ENCODE measurements around the gene TANGO6.

The TANGO6 gene

GRCh38 chr16:69094501-69094900 is 251.2 kb downstream of the TANGO6 start:
- DNase-seq (ENCODE audit: low read depth in 2 of 2), result no peak

GRCh38 chr16:69095193-69095592 is 251.9 kb downstream of the TANGO6 start:
- no peak for DNase-seq (ENCODE audit: low read depth in 2 of 2)

- no peak for DNase-seq (ENCODE audit: low read depth in 2 of 2)
These were observed 256.9 kb downstream of the TANGO6 start for GRCh38 chr16:69100071-69100691.

- DNase-seq (ENCODE audit: low read depth in 2 of 2), result peak in 1 of 2 donors; percentile 35
These were observed 262.4 kb downstream of the TANGO6 start, which contains the start of gene HAS3 for GRCh38 chr16:69105501-69106361. TSS of gene HAS3 (plus strand) at chr16:69105653. CDS start at chr16:69109396, 3,743 bp downstream.

GRCh38 chr16:69106491-69107315 is 263.4 kb downstream of the TANGO6 start:
- no peak for DNase-seq (ENCODE audit: low read depth in 2 of 2)

DNA sequence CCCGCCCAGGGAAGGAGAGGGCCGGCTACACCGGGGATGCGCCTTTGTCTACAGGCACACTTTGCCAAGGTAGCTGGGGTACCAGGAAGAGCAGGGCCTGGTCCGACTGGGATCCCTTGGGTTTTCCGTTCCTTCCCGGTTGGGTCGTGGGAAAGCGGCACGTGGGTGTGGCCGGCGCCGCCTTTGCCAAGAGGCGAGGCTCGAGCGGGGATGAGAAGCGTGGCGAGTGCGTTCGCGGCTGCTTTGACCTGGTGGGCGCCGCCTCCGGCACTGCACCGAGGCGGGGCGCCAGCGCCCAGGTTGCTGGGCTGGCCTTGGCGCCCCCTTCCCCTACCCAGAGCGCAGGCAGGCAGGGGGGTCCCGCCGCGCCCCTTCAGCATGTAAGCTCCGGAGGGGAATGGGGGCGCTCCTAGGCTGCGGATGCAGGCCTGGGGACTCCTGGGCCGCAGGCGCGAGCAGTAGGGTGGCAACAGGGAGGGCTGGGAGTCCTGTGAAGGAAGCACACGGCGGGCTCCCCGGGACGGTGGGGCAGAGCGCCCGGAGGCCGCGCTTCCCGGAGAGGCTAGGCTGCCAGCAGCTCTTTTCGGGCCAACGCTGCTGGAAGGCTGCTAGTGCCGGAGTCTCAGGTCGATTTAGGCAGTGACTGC is 264.1 kb downstream of the TANGO6 start:
- DNase-seq (ENCODE audit: low read depth in 2 of 2), result no peak

DNA sequence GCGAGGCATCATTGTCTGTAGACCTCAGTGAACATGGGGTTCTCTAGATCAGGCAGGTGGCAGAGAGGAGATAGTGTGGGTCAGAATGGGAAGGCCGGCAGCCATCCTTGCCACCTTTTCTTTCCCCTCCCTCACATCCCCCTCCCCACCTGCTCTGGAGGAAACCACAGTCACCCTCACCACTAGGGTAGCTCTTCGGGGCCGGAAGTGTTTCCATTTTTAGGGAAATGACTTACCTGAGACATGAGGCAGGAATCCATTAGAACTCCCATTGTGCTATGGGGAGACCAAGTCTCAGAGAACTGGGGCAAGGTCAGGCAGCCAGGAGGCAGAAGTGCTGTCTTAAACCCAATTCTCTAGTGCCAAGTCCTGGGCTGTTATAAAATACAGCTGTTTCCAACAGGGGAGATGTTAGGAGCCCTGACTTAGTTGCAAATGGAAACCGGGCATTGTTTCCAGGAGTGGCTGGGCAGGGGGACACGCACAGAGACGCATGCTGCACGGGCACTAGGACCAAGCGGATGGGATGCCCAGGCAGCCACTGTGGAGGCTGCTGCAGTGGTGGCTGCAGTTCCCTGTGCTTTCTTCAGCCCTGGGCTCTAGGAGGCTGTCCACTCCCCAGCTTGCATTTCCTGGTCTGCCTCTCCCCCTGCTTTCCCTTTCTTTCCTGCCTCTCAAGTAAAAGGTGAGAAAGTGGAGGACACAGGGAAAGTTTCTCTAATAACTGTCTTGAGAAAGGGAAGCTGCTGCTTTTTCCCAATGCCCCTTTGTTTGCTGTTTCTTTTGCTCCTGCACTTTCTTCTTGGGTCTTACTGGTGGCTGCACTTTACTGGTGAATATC is 265.0 kb downstream of the TANGO6 start:
- no peak for DNase-seq (ENCODE audit: low read depth in 2 of 2)

- no peak for DNase-seq (ENCODE audit: low read depth in 2 of 2)
These were observed 265.5 kb downstream of the TANGO6 start for GRCh38 chr16:69108905-69109252.

DNA sequence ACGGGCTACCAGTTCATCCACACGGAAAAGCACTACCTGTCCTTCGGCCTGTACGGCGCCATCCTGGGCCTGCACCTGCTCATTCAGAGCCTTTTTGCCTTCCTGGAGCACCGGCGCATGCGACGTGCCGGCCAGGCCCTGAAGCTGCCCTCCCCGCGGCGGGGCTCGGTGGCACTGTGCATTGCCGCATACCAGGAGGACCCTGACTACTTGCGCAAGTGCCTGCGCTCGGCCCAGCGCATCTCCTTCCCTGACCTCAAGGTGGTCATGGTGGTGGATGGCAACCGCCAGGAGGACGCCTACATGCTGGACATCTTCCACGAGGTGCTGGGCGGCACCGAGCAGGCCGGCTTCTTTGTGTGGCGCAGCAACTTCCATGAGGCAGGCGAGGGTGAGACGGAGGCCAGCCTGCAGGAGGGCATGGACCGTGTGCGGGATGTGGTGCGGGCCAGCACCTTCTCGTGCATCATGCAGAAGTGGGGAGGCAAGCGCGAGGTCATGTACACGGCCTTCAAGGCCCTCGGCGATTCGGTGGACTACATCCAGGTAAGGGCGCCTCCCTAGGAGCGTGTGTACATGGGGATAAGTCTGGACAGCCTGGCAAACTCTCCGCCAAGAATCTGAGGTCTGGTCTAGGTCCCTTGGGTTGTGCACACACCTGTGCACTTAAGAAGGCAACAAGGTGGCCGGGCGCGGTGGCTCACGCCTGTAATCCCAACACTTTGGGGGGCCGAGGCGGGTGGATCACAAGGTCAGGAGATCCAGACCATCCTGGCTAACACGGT is 266.3 kb downstream of the TANGO6 start:
- no peak for DNase-seq (ENCODE audit: low read depth in 2 of 2)

GRCh38 chr16:69110406-69110805 is 267.1 kb downstream of the TANGO6 start:
- DNase-seq (ENCODE audit: low read depth in 2 of 2), result no peak

DNA sequence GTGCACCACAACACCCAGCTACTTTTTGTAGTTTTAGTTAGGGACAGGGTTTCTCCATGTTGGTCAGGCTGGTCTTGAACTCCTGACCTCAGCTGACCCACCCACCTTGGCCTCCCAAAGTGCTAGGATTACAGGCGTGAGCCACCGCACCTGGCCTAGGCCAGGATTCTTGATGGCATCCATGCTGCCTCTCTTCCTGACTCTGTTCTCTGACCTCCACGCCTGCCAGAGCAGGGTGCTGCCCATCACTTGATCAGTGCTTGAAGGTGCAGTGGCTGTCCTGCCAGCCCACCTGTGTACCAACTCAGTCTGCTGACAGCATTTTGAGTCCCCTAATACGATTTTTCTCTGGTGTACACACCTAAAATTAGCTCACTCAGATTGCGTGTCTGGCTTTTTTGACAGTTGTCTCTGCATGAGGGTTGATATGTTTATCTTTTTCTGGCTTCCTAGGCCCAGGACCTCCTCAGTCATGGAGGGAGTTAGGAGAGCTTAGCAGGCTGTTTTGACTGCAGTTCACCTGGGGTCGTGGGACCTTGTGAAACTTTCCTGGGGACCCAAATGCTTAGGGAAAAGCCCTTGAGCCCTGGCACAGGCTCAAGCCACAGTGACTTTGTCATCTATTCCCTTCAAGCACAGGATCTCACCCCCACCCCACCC is 268.0 kb downstream of the TANGO6 start:
- DNase-seq (ENCODE audit: low read depth in 2 of 2), result no peak

DNA sequence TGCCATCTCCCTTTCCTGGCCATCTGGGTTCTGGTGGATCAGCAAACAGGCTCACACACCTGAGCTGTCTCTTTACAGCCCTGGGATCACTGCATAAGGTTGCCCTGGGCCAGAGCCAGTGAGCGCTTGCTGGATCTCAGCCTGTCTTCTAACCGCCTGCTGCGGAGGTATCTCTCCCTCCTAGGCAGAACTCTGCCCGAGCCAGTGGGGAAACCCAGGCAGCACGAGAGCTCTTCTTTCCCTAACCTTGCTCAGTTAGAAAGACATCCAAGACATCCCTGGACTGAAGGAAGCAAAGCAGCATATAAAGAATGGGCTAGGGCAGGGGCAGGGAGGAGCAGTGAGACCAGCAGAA is 268.5 kb downstream of the TANGO6 start:
- no peak for DNase-seq (ENCODE audit: low read depth in 2 of 2)

DNA sequence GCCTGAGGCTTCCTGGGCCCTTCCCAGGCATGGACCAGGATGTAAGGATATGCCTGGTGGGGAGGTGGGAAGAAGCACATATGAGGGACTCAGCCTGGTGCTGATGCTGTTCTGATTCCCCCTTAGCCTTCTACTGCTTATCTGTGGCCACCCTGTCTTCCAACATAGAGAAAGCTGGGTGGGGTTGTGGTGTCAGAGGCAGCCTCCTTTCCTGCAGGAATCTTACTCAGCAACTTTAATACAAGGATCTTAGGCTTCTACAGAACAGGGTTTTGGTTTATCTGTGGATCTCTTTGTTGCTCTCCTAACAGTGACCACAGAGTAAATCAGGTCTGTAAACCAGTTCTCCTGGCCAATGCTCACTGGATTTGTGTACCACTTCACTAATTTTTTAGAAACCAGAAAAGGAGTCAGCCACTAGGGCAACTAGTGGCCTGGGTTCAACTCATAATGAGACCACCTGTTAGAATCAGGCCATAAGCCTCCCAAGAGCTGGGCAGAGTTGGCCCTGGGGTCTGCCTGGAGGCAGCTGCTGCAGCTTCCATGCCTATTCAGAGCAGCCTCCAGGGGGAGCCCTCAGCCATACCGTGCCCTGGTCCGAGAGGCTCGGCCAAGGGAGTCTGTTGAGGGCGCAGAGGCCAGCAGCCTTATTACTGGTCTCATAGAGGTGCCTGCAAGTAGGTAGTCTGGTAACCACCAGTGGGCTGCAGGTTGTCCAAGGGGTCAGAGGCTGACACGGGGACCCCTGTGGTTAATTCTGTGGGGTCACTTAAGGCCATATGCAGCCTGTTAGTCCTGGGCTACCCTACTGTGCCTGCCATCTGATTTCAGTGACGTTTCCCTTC is 269.2 kb downstream of the TANGO6 start:
- peak; percentile 43 to 54 for DNase-seq (ENCODE audit: low read depth in 2 of 2)

DNA sequence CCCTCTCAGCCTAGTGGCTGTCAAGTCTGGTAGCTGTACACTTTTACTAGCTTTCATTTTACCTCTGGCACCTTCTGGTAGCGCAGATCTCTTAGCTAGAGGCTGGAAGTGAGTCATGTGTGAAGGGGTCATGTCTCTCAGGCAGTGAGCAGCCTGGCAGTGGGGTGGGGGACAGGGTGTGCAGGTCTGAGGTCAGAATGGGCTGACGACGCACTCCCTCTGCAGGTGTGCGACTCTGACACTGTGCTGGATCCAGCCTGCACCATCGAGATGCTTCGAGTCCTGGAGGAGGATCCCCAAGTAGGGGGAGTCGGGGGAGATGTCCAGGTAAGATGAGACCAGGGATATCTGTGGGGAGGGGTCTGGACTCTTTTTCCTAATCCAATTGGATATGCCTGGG is 269.9 kb downstream of the TANGO6 start:
- DNase-seq (ENCODE audit: low read depth in 2 of 2), result no peak

- DNase-seq (ENCODE audit: low read depth in 2 of 2), result no peak
These were observed 271.1 kb downstream of the TANGO6 start for GRCh38 chr16:69114346-69114975.

DNA sequence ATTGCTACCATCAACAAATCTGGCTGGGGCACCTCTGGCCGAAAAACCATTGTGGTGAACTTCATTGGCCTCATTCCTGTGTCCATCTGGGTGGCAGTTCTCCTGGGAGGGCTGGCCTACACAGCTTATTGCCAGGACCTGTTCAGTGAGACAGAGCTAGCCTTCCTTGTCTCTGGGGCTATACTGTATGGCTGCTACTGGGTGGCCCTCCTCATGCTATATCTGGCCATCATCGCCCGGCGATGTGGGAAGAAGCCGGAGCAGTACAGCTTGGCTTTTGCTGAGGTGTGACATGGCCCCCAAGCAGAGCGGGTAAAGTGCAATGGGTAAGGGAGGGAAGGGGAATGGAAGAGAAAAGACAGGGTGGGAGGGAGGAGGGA is 271.6 kb downstream of the TANGO6 start:
- no peak for DNase-seq (ENCODE audit: low read depth in 2 of 2)

- DNase-seq (ENCODE audit: low read depth in 2 of 2), result no peak
These were observed 272.0 kb downstream of the TANGO6 start for GRCh38 chr16:69115361-69115760.

DNA sequence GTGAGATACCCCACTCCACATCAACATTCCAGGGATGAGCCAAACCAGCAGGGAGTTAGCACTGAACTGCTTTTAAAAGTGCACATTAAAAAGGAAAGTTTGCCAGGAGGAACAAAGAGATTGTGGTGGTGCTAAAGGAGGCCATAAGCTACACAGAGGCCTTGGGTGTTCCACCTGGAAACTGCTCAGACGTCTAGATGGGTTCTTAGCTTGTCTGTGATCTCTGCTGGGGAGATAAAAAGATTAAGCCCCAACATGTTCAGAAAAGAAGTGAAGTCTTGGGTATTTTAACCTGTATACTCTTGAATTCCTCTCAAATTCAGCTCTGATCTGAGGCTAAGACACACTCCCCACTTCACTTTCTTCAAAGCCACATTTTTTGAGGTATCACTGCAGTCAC is 272.5 kb downstream of the TANGO6 start:
- no peak for DNase-seq (ENCODE audit: low read depth in 2 of 2)

Data from stimulated activated CD8-positive, alpha-beta memory T cell treated with anti-CD3 and anti-CD28 coated beads, Interleukin-2, amount 100 ng/mL, for 48 hours (primary cell).